HEK293T (cell line): Measurements from ENCODE around the gene PPIE.

Experiments used
- LEF1 ChIP-seq: fragments of 450-650 bp; IDR thresholded peaks from 2 replicates; pipeline ENCODE4 v1.6.1; 2017; ENCODE audit warnings: mild to moderate bottlenecking, borderline replicate concordance
- PKNOX1 ChIP-seq: fragments of 450-650 bp; IDR thresholded peaks from 2 replicates; pipeline ENCODE4 v1.6.1; 2016
- SP1 ChIP-seq: fragments of 450-650 bp; IDR thresholded peaks from 2 replicates; pipeline ENCODE4 v1.6.1; 2017

DNA sequence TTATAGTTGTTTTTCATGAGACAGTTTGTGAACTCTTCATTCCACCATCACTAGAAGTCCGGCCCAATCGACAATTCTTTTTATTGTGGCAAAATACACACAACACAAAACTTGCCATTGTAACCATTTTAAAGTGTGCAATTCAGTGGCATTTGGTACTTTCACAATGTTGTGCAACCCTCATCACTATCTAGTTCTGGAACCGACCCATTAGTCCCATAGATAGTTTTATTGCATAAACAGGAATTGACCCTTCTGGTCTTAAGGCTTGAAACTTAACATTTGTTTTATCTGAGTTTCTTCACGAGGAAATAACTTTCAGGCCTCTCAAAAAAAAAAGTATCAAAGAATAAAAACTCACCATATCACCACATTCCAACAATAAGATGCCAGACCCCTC is 8.8 kb upstream of the PPIE start:
- TF ChIP-seq PKNOX1: no peak
- no peak for TF ChIP-seq SP1
- no peak for TF ChIP-seq LEF1
